SK-N-SH treated with all-trans-retinoic acid at 6 μM for 48 hours (cell line): ENCODE results near the gene SLC25A26.

Source experiments
- ARNTL ChIP-seq: fragments of 450-650 bp; formaldehyde crosslinking; IDR thresholded peaks from 2 replicates; pipeline ENCODE4 v1.5.0; 2020; ENCODE audit warnings: low read depth, mild to moderate bottlenecking, moderate library complexity, borderline replicate concordance
- CSDC2 ChIP-seq: fragments of 250-450 bp; sonication (Bioruptor Pico); IDR thresholded peaks from 2 replicates; pipeline ENCODE4 v1.5.0; 2020; ENCODE audit warnings: mild to moderate bottlenecking, moderate library complexity
- ISL1 ChIP-seq: fragments of 250-450 bp; sonication (Bioruptor Pico); IDR thresholded peaks from 2 replicates; pipeline ENCODE4 v2.1.2; 2022; ENCODE audit warnings: mild to moderate bottlenecking, moderate library complexity
- OSR1 ChIP-seq: fragments of 250-450 bp; sonication (Bioruptor Pico); IDR thresholded peaks from 2 replicates; pipeline ENCODE4 v1.8.0; 2022; ENCODE audit warnings: moderate library complexity, mild to moderate bottlenecking, inconsistent platforms
- PATZ1 ChIP-seq: fragments of 250-450 bp; sonication (Bioruptor Pico); IDR thresholded peaks from 2 replicates; pipeline ENCODE4 v1.8.0; 2020; ENCODE audit warnings: mild to moderate bottlenecking, moderate library complexity, borderline replicate concordance
- PPARA ChIP-seq: fragments of 250-450 bp; sonication (Bioruptor Pico); IDR thresholded peaks from 2 replicates; pipeline ENCODE4 v1.5.0; 2020; ENCODE audit warnings: mild to moderate bottlenecking, borderline replicate concordance
- SNAI2 ChIP-seq: fragments of 250-450 bp; sonication (Bioruptor Pico); IDR thresholded peaks from 2 replicates; pipeline ENCODE4 v1.5.0; 2020; ENCODE audit warnings: mild to moderate bottlenecking, moderate library complexity
- TCF4 ChIP-seq: fragments of 250-450 bp; sonication (Bioruptor Pico); IDR thresholded peaks from 2 replicates; pipeline ENCODE4 v1.8.0; 2021; ENCODE audit warnings: mild to moderate bottlenecking, moderate library complexity, borderline replicate concordance
- TOX ChIP-seq: fragments of 250-450 bp; sonication (Bioruptor Pico); IDR thresholded peaks from 2 replicates; pipeline ENCODE4 v1.8.0; 2021; ENCODE audit warnings: mild to moderate bottlenecking, moderate library complexity, borderline replicate concordance
- ZFP3 ChIP-seq: fragments of 250-450 bp; sonication (Bioruptor Pico); IDR thresholded peaks from 2 replicates; pipeline ENCODE4 v1.5.0; 2020; ENCODE audit warnings: mild to moderate bottlenecking, moderate library complexity
- TF ChIP-seq, protein P1 (sequence below): fragments of 250-450 bp; sonication (Bioruptor Pico); IDR thresholded peaks from 2 replicates; pipeline ENCODE4 v1.5.1; 2021; ENCODE audit warnings: mild to moderate bottlenecking, moderate library complexity
- TF ChIP-seq, protein P2 (sequence below): fragments of 250-450 bp; sonication (Bioruptor Pico); IDR thresholded peaks from 2 replicates; pipeline ENCODE4 v1.5.0; 2020; ENCODE audit warnings: mild to moderate bottlenecking, moderate library complexity

- no peak for TF ChIP-seq ISL1 (CRISPR knock-in tag)
- no peak for TF ChIP-seq SNAI2 (CRISPR knock-in tag)
- TF ChIP-seq TOX: no peak
- TF ChIP-seq ARNTL (CRISPR knock-in tag): no peak
- TF ChIP-seq OSR1: no peak
- no peak for TF ChIP-seq ZFP3
- TF ChIP-seq TCF4 (CRISPR knock-in tag): no peak
- TF ChIP-seq, protein P1, sequence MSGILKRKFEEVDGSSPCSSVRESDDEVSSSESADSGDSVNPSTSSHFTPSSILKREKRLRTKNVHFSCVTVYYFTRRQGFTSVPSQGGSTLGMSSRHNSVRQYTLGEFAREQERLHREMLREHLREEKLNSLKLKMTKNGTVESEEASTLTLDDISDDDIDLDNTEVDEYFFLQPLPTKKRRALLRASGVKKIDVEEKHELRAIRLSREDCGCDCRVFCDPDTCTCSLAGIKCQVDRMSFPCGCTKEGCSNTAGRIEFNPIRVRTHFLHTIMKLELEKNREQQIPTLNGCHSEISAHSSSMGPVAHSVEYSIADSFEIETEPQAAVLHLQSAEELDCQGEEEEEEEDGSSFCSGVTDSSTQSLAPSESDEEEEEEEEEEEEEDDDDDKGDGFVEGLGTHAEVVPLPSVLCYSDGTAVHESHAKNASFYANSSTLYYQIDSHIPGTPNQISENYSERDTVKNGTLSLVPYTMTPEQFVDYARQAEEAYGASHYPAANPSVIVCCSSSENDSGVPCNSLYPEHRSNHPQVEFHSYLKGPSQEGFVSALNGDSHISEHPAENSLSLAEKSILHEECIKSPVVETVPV: no peak
- TF ChIP-seq PATZ1 (CRISPR knock-in tag): no peak
- no peak for TF ChIP-seq PPARA (CRISPR knock-in tag)
- no peak for TF ChIP-seq CSDC2 (CRISPR knock-in tag)
- TF ChIP-seq, protein P2, sequence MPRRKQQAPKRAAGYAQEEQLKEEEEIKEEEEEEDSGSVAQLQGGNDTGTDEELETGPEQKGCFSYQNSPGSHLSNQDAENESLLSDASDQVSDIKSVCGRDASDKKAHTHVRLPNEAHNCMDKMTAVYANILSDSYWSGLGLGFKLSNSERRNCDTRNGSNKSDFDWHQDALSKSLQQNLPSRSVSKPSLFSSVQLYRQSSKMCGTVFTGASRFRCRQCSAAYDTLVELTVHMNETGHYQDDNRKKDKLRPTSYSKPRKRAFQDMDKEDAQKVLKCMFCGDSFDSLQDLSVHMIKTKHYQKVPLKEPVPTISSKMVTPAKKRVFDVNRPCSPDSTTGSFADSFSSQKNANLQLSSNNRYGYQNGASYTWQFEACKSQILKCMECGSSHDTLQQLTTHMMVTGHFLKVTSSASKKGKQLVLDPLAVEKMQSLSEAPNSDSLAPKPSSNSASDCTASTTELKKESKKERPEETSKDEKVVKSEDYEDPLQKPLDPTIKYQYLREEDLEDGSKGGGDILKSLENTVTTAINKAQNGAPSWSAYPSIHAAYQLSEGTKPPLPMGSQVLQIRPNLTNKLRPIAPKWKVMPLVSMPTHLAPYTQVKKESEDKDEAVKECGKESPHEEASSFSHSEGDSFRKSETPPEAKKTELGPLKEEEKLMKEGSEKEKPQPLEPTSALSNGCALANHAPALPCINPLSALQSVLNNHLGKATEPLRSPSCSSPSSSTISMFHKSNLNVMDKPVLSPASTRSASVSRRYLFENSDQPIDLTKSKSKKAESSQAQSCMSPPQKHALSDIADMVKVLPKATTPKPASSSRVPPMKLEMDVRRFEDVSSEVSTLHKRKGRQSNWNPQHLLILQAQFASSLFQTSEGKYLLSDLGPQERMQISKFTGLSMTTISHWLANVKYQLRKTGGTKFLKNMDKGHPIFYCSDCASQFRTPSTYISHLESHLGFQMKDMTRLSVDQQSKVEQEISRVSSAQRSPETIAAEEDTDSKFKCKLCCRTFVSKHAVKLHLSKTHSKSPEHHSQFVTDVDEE: no peak
Measured at GRCh38 chr3:66390013-66390412, 169.2 kb downstream of the SLC25A26 start.
